GM12892 (cell line): ENCODE data around the gene SGCE.
A peak's percentile ranks its signal among the peaks of the same experiment; 100 is the strongest.

Source experiments
- DNase-seq: peaks from one replicate; pipeline ENCODE4 v3.0.0; 2011; ENCODE audit not compliant: insufficient read length
- FAIRE-seq: peaks from 2 replicates; lab custom pipeline; 2011; peaks lifted over from hg19 to GRCh38; lab: Jason Lieb, UNC
- POLR2A ChIP-seq: IDR thresholded peaks from 2 replicates; pipeline ENCODE4 v1.6.1; 2011; ENCODE audit warnings: low read depth, low read length, control low read depth
- POLR2AphosphoS5 ChIP-seq: IDR thresholded peaks from 2 replicates; pipeline ENCODE4 v1.6.1; 2011; ENCODE audit warnings: low read depth, low read length, control low read depth
- TAF1 ChIP-seq: IDR thresholded peaks from 2 replicates; pipeline ENCODE4 v1.6.1; 2011; ENCODE audit warnings: low read depth, mild to moderate bottlenecking, control low read depth, low read length, borderline replicate concordance

SGCE gene

DNA sequence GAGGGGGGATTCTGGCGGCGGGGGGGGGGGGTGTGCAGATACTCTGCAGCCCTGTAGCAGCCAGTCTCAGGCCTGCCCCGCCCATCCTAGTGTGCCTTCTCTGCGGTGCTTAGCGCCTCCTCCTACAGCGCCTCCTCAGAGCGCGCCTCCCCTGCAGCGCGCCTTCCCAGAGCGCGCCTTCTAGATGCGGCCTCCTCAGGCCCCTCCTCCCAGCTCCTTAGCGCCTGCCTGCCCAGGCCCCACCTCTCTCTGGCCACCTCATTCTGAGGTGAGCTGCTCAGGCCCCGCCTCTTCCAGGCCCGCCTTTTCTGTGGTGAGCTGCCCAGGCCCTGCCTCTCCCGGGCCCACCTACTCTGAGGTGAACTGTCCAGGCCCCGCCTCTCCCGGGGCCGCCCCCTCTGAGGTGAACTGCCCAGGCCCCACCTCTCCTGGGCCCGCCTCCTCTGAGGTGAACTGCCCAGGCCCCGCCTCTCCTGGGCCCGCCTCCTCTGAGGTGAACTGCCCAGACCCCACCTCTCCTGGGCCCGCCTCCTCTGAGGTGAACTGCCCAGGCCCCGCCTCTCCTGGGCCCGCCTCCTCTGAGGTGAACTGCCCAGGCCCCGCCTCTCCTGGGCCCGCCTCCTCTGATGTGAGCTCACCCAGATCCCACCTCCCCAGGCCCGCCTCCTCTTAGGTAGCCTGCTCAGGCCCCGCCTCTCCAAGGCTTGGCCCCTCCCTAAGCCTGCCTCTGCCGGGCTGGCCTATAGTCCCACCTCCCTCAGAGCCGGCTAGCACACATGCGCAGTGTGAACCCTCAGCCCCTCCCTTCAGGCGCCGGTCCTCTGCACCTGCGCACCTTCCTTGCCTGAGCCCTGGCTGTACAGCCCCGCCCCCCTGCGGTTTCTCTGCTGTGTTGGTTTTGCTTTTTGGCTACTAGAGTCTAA is 2.1 kb upstream of the SGCE start:
- no peak for TF ChIP-seq TAF1
- TF ChIP-seq POLR2A, result no peak
- TF ChIP-seq POLR2AphosphoS5, result no peak
- FAIRE-seq (peak; percentile 44), DNase-seq (no peak)

DNA sequence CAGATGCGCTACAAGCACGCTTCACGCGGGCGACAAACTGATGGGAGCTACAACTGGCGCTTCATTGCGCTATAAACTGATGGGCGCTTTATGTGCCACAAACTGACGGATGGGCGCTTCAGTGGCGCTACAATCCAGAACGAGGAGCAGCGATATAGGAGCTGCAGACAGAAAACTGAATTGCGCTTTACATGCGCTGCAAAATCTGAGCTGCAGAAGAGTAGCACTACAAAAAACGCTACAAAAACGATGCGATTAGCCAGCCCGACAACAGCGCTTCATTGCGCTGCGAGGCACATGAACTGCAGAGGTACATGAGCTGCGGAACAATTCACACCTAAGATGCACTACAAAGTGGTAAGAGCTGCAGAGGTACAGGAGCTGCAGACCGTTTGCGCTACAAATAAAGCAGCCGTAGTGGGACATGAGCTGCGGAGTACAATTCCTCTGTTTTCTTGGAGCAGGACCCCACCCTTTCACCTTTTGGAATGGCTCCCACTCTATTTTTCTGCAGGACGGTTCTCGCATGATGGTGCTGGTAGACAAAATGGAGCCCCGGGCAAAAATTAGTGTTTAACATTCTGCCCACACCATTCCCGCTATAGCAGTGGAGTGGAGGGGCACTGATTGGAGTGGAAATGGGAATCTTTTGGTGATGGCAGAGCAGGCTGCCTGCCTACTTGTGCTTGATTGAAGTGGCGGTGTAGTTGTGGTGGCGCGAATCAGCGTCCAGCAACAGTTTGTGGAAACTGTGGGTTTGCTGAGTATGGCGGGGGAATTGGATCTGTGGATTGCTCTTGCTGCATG is 1.2 kb upstream of the SGCE start:
- FAIRE-seq (peak; percentile 44), DNase-seq (no peak)
- no peak for TF ChIP-seq TAF1
- TF ChIP-seq POLR2AphosphoS5, result no peak; the same call in 1 of the 2 replicates
- TF ChIP-seq POLR2A, result peak; percentile 24; the same call in 1 of the 2 replicates

DNA sequence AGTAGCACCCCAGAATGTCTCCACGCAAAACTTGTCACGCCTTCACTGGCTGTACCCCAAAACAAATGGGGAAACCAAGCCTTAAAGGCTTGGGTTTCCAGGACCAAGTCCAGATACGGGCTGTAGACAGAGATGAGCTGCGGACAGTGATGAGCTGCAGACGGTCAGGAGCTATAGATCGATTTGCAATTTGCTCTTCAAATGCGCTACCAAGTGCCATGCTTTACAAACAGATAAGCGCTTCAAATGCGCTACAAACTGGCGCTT is 658 bp upstream of the SGCE start:
- TF ChIP-seq TAF1 (no peak), POLR2AphosphoS5 (no peak), POLR2A (no peak)
- peak; percentile 67 for FAIRE-seq
- DNase-seq, result no peak

DNA sequence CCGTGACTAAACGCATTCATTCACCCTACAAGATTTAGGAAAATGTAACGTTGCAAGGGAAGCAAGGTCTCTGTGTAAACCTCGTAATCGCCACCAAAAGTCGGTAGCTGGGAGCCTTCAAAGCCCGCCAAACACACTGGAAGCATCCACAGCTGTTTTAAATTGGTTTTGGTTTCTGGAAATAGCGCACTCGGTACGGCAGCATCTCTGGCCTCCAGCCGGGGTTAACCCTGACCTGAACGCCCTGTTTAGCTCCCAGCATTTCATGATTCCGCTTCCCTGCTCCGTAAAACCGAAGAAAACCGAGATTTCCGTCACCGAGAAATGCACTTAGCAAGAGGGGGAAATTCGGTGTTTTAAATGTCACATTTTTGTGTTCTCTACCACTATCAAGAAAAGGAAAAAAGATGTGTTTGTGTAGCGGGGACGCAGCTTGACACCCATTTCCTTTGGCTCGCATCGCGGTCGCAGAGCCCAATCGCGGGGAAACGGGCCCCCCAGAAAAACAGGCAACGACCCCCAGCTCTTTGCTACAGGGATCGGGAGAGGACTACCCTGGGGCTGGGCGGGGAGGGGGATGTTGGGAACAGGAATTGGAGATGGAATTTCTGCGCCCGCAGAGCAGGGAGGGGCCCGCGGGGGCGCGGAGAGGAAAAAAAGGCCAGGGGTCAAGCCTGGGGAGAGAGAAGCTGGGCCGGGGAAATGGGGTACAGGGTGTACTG is 646 bp downstream of the SGCE start:
- DNase-seq (no peak), FAIRE-seq (peak; percentile 71)

DNA sequence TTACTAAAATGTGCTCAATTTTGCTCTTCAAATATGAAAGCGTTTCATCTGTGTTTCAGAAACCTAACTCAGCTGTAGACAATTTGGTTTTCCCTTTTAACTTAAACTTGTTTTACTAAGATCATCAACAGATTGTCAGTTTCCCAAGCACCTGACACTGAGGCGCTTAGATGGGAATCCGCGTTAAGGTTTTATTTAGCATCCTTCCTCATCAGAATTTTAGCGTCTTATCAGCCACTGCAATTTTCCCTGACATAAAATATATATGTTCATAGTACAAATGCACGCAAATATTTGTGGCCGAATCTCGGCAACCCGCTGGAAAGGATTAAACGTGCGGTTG is 1.2 kb downstream of the SGCE start:
- no peak for DNase-seq
- TF ChIP-seq POLR2A, result no peak
- no peak for TF ChIP-seq TAF1
- no peak for TF ChIP-seq POLR2AphosphoS5
- no peak for FAIRE-seq

More for the DNA sequence above, 646 bp downstream of the SGCE start:
- TF ChIP-seq TAF1 (no peak), POLR2AphosphoS5 (no peak), POLR2A (no peak)

DNA sequence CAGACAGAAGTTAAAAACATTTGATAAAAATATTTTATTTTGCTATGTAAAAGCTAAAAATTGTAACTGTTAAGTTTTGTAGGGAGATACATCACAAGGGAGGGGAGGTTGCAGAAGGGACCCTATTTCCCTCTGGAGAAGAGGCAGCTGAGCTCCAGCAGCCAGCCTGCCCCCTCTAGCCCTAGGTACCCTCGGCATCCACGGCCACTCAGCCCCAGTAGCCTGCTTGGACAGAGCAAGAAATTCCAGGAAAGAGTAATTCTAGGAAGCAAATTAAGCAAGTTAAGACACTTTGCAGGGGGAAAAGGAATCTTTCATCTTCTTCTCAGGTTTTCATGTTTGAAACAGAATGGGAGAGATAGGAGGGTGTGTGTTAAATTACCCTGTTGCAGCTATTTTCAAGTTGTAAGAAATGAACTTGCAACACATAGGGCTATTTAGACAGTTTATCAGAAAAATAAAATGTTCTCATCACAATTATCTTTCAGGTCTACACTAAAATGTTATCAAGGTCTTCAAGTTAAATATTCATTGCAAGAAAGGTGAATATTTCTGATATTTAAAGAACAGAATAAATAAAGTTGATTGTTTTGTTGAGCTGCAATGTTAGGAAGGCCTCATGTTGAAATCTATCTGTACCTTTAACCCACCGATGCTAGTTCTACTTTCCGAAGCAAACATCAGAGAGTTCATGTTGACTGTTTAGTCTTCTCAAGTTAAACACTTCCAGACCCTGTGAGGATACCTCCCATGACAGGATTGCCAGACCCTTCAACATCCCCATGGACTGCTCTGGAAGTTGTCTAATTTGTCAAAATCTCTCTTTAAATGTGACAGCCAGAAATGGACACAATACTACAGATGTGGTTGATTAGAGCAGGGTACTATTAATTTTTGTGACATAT is 5.5 kb downstream of the SGCE start:
- no peak for DNase-seq
- FAIRE-seq, result no peak
- TF ChIP-seq POLR2AphosphoS5 (no peak), POLR2A (no peak), TAF1 (no peak)

DNA sequence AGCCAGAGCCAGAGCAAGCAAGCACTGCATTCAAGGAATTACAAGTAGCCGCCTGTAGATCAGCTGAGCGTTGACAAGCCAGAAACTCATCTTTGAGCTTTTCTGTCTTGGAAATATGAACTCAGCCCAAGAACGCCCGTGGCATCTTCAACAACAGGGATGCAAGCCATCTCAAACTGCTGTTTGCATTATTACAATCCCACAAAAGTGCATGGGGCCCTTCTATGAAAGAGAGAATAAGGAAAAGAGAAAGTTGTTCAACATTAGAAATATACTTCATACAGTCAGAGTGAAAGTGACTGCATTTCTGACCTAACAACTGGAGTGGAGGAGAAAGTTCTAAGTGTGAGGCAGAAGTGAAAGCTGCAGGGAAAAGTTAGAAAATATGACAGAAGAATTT is 6.5 kb downstream of the SGCE start:
- FAIRE-seq (no peak), DNase-seq (no peak)
- no peak for TF ChIP-seq POLR2AphosphoS5
- TF ChIP-seq POLR2A, result no peak
- TF ChIP-seq TAF1, result no peak

DNA sequence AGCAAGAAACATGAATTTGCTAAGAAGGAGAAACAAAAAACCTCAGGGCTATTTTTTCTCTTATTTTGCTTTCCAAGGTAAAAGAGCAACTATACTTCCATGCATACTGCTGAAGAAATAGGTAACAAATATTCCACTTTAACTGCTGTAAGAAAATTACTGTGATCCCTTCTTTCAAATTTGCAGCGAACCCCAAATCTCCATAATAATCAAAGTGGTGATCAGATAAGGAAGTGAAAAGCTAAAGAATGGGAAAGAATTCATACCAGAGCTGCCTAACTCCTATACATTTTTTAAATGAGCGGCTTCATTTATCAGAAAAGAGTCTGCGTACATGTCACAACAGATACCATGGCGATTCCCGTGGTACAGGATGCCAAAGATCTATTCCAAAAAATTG is 7.2 kb downstream of the SGCE start:
- DNase-seq, result no peak
- TF ChIP-seq POLR2A, result no peak
- TF ChIP-seq TAF1, result no peak
- no peak for FAIRE-seq

DNA sequence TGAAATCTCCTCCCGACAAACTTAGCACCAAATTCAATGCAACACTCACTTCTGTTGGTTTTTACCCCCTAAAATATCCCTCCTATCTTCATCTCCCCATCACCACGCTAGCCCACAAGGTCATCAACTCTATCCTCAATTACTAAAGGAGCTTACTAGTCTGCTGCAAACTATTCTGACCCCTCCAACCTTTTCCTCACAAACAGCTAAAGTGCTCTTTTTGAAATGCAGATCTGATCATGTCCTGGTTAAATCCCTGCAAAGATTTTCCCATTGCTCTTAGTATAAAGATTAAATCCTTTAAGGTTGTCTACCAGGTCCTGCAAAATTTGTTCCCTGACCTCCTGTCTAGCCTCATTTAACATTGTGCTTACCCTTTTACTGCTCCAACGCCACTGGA is 8.6 kb downstream of the SGCE start:
- FAIRE-seq (no peak), DNase-seq (no peak)
- TF ChIP-seq POLR2A, result no peak
- no peak for TF ChIP-seq TAF1
- TF ChIP-seq POLR2AphosphoS5, result no peak

DNA sequence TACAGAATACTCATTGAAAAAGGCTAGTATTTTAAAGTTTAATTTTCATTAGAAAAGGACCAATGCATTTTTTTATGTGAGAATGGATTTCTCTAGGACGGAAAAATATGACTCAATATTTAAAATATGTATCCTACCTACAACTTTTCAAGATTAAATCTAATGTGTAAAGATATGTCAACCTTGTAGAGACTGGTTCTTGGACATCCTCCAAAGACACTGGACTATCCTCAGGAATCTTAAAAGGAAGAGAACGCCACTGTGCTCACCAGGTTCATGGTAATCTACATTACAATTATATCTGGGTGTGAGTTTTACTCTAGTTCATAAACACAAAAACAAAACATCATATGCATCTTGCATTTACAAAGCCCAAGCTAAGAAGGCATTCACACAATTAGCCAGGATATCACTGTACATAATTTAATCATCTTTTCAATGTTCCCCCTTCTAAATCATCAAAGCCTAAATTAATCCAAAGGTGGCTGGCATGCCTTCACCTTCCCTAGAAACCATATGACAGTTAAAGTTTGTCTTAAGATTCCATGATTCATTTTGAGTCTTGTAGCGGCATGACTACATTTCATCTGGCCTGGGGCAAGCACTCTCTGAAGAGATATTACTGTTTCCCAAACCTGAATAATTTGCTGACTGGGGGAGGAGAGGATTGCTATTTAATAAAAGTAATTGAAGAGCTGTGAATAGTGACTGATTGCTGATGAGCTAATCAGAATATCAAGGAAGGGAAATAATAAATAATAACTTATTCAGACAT is 12.0 kb downstream of the SGCE start:
- TF ChIP-seq POLR2A (no peak), TAF1 (no peak), POLR2AphosphoS5 (no peak)
- no peak for DNase-seq
- peak; percentile 27 for FAIRE-seq
